ENCODE measurements around the gene COX19.

DNA sequence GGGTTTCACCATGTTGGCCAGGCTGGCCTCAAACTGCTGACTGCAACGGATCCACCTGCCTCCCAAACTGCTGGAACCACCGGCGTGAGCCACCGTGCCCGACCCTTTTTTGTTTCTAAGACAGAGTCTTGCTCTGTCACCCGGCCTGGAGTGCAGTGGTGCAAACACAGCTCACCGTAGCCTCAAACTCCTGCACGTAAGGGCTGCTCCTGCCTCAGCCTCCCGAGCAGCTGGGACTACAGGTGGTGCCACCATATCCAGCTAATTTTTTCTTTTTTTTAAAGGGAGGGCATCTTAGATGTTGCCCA lies 57.3 kb downstream of the COX19 start:
- TF ChIP-seq POLR2A (IDR thresholded peaks at IDR 0.05; ENCODE audit: borderline replicate concordance, extremely low read depth, insufficient read depth, insufficient read length) (no peak), POLR2AphosphoS5 (IDR thresholded peaks at IDR 0.05; ENCODE audit: low read depth, low read length) (no peak), JUND (IDR thresholded peaks at IDR 0.05) (no peak), ZNF274 (IDR thresholded peaks at IDR 0.05; ENCODE audit: low read depth, low read length) (no peak), SRF (IDR thresholded peaks at IDR 0.05; ENCODE audit: low read depth) (no peak), MAX (IDR thresholded peaks at IDR 0.05) (no peak)
- TF ChIP-seq, protein P1, sequence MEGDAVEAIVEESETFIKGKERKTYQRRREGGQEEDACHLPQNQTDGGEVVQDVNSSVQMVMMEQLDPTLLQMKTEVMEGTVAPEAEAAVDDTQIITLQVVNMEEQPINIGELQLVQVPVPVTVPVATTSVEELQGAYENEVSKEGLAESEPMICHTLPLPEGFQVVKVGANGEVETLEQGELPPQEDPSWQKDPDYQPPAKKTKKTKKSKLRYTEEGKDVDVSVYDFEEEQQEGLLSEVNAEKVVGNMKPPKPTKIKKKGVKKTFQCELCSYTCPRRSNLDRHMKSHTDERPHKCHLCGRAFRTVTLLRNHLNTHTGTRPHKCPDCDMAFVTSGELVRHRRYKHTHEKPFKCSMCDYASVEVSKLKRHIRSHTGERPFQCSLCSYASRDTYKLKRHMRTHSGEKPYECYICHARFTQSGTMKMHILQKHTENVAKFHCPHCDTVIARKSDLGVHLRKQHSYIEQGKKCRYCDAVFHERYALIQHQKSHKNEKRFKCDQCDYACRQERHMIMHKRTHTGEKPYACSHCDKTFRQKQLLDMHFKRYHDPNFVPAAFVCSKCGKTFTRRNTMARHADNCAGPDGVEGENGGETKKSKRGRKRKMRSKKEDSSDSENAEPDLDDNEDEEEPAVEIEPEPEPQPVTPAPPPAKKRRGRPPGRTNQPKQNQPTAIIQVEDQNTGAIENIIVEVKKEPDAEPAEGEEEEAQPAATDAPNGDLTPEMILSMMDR (IDR thresholded peaks at IDR 0.05 in 2 of 3, conservative IDR thresholded peaks at IDR 0.05 in 1 of 3; ENCODE audit: borderline replicate concordance in 1 of 3, insufficient read depth in 1 of 3, low read depth in 2 of 3, low read length in 2 of 3) = no peak

Data from HCT116 (cell line).